ENCODE results near the gene AGPAT2.

The AGPAT2 gene

DNA sequence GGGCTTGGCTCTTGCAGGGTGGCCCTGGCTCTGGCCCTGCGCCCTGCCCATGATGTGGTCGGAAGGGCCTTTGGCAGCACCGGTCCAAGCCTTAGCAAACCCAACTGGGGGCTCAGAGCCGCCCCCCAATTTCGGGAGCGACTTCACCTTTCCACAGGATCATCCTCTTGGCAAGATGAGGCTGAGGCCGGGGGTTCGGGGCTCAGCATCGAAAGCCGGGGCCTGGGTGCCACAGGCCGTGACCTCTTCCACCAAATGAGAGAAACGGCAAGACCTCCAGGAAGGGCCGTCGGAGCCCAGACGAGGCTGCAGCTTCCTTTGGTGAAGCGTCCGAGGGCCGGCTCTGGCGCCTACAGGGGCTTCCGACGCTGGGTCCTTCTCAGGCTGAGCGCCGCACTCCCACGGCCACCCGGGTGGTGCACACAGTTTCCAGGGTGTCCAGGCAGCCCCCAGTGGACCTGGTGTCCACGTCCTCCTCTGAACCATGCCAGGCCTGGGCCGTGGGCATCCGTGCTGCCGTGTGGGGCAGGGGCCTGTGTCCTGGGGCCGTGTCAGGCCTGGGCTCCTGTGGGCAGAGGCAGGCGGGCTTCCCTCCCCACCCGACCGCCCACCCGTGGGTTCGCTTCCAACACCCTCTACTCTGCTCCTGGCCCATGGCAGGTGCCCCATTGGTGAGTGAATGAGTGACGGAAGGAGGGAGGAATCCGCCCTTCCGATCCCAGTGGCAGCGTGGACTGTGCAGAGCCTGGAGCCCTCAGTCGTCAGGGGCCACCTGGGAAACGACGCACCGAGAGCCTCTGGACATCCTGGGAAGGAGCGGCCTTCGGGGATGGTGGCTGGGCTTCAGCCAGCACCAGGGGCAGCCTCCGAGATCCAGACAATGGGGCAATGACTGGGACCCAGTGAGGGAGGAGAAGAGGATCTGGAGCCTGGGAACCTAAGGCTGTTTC lies 5.2 kb upstream of the AGPAT2 start:
- Mint-ChIP-seq H3K4me1 (ENCODE audit: low read depth) (peaks cover 48% of the 10 kb centered on the region), H3K36me3 (ENCODE audit: low read depth) (no peaks in the 10 kb centered on the region), H3K27ac (no peak overlapping the region), H3K4me3 (no peak overlapping the region), H3K27me3 (peaks cover 10% of the 10 kb centered on the region), H3K9me3 (no peaks in the 10 kb centered on the region)
- intact Hi-C loops (cut with micrococcal nuclease) = no loop called here

DNA sequence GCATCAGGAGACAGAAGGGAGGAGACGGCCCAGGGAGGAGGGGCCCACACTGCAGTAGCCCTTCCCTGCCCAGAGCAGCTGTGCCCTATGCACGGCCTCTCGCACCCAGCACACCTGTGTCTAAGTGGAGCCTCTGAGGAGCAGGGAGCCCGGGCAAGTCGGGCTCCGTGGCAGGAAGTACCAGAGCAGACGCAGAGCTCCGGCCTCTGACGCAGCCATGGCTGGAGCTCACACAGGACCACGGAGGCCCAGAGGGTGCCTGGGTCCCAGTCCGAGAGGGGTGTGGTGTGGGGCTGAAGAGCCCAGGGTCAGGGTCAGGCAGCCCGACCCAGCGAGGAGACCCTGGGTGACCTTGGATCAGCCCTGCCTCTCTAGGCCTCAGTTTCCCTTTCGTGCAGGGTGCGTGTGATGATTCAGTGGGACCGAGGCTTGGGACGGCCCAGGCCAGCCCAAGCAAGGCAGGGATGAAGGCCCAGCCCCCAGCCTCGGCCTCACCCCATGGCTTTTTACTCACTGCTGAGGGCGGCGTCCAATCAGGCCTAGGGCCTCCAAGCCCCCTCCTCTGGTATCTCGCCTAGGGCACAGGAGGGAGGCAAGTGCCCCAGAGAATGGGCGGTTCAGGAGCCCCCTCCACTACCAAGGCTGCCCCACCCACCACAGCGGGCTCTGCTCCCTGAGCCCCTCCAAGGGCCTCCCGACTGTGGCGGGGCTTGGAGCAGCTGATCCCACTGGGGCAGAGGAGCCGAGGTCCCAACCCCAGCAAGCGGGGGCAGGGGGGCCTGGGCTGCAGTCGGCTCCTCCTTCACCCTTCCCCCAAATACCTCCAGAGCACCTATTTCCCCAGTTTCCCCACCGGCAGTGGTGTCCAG lies 4.3 kb upstream of the AGPAT2 start:
- peaks cover 10% of the 10 kb centered on the region for H3K27me3 Mint-ChIP-seq
- H3K4me1 Mint-ChIP-seq (ENCODE audit: low read depth) = peaks cover 41% of the 10 kb centered on the region
- H3K9me3 Mint-ChIP-seq = no peaks in the 10 kb centered on the region
- peak overlapping the region; percentile 49 for H3K27ac Mint-ChIP-seq
- peaks cover 1% of the 10 kb centered on the region for H3K36me3 Mint-ChIP-seq (ENCODE audit: low read depth)
- no peak overlapping the region for H3K4me3 Mint-ChIP-seq
- intact Hi-C loops (cut with micrococcal nuclease) = no loop called here

DNA sequence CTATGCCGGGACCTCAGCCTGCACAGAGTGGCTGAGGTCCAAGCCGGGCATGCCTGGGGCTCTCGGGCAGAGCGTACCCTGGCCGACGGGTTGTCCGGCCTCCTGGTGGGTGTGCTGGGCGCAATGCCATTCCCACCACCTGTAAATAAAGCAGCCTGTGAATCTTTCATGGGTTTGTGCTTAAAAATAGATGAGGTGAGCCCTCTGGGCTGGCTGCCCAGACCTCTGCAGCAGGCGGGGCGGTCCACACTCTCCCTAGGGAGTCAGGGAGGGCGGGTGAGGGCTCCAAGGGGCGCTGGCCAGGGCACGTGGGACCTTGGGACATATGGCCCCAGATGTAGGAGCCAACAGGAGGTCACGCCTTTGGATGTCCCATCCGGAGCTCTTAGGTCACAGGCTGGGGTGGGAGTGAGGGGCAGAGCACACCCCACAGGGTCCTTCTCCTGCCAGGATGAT lies 3.6 kb upstream of the AGPAT2 start:
- intact Hi-C loops (cut with micrococcal nuclease) = no loop called here
- Mint-ChIP-seq H3K36me3 (ENCODE audit: low read depth) (peaks cover 8% of the 10 kb centered on the region), H3K9me3 (no peaks in the 10 kb centered on the region), H3K4me1 (ENCODE audit: low read depth) (peaks cover 39% of the 10 kb centered on the region), H3K27me3 (peaks cover 10% of the 10 kb centered on the region), H3K27ac (peak overlapping the region; percentile 49), H3K4me3 (no peak overlapping the region)

DNA sequence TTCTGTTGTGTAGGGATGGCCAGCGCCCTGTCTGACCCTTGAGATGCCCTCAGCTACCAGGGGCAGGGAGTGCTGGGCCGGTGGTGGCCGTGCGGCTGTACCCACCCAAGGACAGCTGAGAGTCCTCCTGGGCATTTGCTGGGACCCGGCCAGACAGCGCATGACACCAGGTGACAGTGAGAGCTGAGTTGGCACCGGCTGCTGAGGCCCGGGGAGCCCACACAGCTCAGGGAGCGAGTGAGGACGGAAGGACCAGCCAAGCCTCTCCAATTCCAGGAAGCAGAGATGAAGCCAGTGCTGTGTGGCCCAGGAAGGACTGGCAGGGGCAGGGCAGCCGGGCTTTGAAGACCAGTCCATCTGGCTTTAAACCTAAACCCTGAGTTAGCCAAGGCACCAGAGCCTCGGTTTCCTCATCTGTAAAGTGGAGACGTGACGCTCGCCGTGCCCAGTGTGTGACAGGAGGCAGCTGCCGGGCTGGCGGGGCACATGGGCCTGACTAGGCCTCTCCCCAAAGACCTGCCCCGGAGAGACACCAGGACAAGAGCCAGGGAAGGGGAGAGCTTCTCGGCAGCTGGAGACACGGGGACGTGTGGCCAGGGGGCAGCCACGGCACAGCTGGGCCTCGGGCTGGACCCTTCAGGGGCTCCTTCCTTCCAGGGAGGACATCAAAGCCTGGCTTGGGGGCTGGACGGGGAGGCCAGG lies 3.0 kb upstream of the AGPAT2 start:
- Mint-ChIP-seq H3K9me3 (no peaks in the 10 kb centered on the region), H3K4me3 (no peak overlapping the region), H3K27ac (no peak overlapping the region), H3K36me3 (ENCODE audit: low read depth) (peaks cover 12% of the 10 kb centered on the region), H3K4me1 (ENCODE audit: low read depth) (peaks cover 44% of the 10 kb centered on the region), H3K27me3 (peaks cover 10% of the 10 kb centered on the region)
- intact Hi-C loops (cut with micrococcal nuclease) = no loop called here

DNA sequence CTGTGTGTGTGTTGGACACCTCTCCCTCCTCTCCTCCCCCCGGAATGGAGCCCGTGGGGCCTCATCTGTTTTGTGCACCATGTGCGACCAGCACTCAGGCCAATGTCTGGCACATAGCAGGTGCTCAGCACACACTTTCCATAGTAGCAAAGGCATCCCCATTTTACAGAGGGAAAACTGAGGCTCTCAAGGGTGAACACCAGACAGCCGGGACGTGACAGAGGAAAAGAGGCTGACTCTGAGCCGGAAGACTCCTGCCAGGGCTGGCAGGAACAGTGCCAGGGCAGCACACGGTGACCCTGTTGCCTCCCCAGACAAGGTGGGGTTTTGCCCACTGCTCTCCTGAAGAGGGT lies 1.8 kb upstream of the AGPAT2 start:
- Mint-ChIP-seq H3K9me3 (no peaks in the 10 kb centered on the region), H3K36me3 (ENCODE audit: low read depth) (peaks cover 12% of the 10 kb centered on the region), H3K4me1 (ENCODE audit: low read depth) (peaks cover 50% of the 10 kb centered on the region), H3K4me3 (no peak overlapping the region), H3K27me3 (peaks cover 9% of the 10 kb centered on the region), H3K27ac (peak overlapping the region; percentile 82)
- intact Hi-C loops (cut with micrococcal nuclease) = loop anchor here (5.0 kb wide), 1 partner anchor 38 kb away; no protein-coding TSS in a partner anchor

DNA sequence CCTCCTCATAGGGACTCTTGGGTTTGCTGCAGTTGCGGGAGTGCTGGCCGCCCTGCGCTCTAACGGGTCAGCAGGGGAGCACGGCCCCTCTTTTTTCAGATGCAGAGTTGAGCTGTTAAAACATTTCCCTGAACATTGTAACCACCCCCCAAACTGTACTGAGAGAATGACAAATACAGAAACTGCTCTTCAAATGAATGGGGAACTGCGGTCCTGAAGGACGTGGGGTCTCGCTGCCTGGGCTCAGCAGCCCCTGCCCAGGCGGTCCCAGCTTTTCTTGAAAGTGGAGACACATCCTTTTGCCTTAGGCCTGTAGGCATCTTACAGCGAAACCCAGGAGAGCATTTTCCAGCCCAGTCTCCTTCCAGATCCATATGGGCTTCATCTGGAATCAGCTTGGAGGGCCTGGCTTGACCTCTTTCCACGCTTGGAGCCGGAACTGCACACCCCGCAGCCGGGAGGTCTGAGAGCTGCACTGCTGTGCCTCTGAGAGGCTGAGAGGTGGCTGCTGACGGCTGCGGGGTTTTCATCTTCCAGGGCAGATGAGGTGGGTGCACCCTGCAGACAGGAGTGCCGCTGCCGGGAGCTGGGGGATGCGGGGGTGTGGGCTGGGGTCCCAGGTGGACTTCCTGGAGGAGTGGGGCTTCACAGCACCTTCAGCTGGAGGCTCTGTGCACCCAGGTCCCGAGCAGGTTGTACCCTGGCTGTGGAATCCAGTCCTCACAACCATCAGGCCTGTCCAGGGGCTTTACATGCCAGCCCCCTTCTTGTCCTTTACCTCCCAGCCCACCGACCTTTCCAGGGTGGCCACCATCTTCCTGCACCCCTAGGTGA lies 1.2 kb upstream of the AGPAT2 start:
- no peaks in the 10 kb centered on the region for H3K9me3 Mint-ChIP-seq
- intact Hi-C loops (cut with micrococcal nuclease) = loop anchor here (5.0 kb wide), 1 partner anchor 39 kb away; no protein-coding TSS in a partner anchor
- peaks cover 9% of the 10 kb centered on the region for H3K27me3 Mint-ChIP-seq
- H3K4me3 Mint-ChIP-seq = peak overlapping the region; percentile 44
- peaks cover 17% of the 10 kb centered on the region for H3K36me3 Mint-ChIP-seq (ENCODE audit: low read depth)
- H3K4me1 Mint-ChIP-seq (ENCODE audit: low read depth) = peaks cover 49% of the 10 kb centered on the region
- H3K27ac Mint-ChIP-seq = peak overlapping the region; percentile 82

DNA sequence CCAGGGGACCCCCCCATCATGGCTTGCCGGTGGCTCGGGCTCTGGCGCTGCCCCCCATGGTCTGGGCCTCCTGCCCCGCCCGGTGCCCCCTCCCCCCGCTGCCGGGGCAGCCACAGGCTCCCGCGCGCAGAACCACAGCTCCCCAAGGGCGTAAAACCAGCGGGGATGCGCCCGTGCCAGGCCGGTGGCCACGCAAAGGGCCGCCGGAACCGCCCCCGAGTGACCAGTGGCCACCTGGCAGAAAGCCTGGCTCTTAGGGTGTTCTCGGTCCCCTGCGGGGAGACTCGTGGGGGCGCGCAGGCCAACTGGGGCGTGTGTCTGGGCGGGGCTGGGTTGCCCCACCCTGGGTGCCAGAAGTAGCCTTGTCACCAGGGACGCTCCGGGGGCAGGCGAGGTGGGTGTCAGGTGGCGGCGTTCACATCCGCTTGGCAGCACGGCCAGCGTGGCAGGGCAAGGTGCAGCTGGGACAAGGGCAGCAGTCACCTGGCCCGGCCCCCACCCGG lies 515 bp upstream of the AGPAT2 start:
- intact Hi-C loops (cut with micrococcal nuclease) = loop anchor here (5.0 kb wide), 1 partner anchor 40 kb away; no protein-coding TSS in a partner anchor
- peak overlapping the region; percentile 82 for H3K27ac Mint-ChIP-seq
- peaks cover 6% of the 10 kb centered on the region for H3K27me3 Mint-ChIP-seq
- H3K36me3 Mint-ChIP-seq (ENCODE audit: low read depth) = peaks cover 24% of the 10 kb centered on the region
- H3K9me3 Mint-ChIP-seq = no peaks in the 10 kb centered on the region
- H3K4me3 Mint-ChIP-seq = peak overlapping the region; percentile 44
- H3K4me1 Mint-ChIP-seq (ENCODE audit: low read depth) = peaks cover 52% of the 10 kb centered on the region

DNA sequence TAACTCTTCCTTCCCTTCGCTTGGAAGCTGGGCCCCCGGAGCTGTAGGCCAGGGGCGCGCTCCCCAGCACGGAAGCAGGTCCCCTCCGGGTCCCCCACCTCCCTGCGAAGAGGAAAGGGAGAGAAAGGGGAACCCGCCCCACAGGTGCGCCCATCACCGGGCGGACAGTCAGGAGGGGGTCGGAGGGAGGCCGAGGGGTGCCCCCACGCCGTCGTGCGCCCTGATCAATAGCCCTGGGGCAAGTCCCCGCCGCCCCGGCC lies 793 bp downstream of the AGPAT2 start:
- Mint-ChIP-seq H3K27me3 (peaks cover 6% of the 10 kb centered on the region), H3K9me3 (no peaks in the 10 kb centered on the region), H3K27ac (peak overlapping the region; percentile 82), H3K4me1 (ENCODE audit: low read depth) (peaks cover 61% of the 10 kb centered on the region), H3K36me3 (ENCODE audit: low read depth) (peaks cover 26% of the 10 kb centered on the region), H3K4me3 (peak overlapping the region; percentile 83)
- intact Hi-C loops (cut with micrococcal nuclease) = loop anchor here (5.0 kb wide), 1 partner anchor 41 kb away; no protein-coding TSS in a partner anchor

DNA sequence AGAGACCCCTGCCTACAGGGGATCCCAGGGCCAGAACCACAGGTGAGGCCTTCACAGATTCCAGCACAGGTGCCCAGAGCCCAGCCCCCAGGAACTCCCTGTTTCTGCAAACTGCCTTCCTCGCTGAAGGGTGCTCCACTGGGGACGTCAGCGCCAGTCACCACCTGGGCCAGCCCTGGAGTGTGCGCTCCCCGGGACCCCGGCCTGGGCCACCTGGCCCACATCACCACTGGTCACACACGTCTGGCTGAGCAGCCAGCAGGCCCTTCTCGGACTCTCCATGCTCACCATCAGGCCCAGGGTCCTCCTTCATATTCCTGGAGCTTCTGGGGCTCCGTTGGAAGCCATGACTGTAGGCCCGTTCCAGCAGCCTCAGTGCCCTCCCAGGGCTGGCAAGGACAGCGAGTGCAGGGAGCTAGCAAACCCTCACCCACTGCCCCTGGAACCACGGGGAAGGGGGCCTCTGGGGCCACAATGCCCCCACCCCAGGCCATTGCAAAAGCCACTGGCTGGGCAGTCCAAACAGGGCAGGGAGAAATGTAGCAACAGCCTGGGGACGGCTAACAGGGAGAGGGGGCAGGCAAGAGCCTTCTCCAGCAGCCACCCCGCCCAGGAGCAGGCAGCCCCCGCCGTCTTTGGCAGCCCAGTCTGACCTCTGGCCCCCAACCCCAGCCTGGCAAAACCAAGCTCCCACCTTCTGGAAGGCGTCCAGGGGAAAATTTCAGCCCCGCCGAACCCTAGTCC lies 1.3 kb downstream of the AGPAT2 start:
- peak overlapping the region; percentile 82 for H3K27ac Mint-ChIP-seq
- H3K4me3 Mint-ChIP-seq = peak overlapping the region; percentile 83
- H3K9me3 Mint-ChIP-seq = no peaks in the 10 kb centered on the region
- intact Hi-C loops (cut with micrococcal nuclease) = loop anchor here (5.0 kb wide), 1 partner anchor 41 kb away; no protein-coding TSS in a partner anchor
- peaks cover 4% of the 10 kb centered on the region for H3K27me3 Mint-ChIP-seq
- H3K36me3 Mint-ChIP-seq (ENCODE audit: low read depth) = peaks cover 31% of the 10 kb centered on the region
- H3K4me1 Mint-ChIP-seq (ENCODE audit: low read depth) = peaks cover 66% of the 10 kb centered on the region

DNA sequence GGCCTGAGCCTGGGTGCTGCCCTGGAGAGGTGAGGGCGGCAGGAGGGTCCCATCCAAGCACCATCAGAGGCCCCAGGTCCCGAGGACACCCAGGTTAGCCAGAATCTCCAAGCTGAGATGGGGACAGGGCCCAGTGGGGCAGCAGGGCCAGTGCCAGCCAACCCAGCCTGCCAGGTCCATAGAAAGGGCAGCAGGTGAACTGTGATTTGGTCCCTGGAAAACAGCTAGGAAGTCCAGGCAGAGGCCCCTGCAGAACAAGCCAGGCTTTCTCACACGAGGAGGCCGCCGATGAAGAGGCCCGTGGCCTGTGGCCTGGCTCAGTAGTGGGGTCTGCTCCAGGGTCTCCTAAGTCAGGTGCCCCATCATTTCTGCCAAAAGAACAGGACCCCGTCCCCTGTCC lies 2.0 kb downstream of the AGPAT2 start:
- intact Hi-C loops (cut with micrococcal nuclease) = loop anchor here (5.0 kb wide), 1 partner anchor 42 kb away; no protein-coding TSS in a partner anchor
- H3K9me3 Mint-ChIP-seq = no peaks in the 10 kb centered on the region
- no peak overlapping the region for H3K27ac Mint-ChIP-seq
- H3K27me3 Mint-ChIP-seq = peaks cover 4% of the 10 kb centered on the region
- H3K4me1 Mint-ChIP-seq (ENCODE audit: low read depth) = peaks cover 68% of the 10 kb centered on the region
- peaks cover 34% of the 10 kb centered on the region for H3K36me3 Mint-ChIP-seq (ENCODE audit: low read depth)
- peak overlapping the region; percentile 83 for H3K4me3 Mint-ChIP-seq

DNA sequence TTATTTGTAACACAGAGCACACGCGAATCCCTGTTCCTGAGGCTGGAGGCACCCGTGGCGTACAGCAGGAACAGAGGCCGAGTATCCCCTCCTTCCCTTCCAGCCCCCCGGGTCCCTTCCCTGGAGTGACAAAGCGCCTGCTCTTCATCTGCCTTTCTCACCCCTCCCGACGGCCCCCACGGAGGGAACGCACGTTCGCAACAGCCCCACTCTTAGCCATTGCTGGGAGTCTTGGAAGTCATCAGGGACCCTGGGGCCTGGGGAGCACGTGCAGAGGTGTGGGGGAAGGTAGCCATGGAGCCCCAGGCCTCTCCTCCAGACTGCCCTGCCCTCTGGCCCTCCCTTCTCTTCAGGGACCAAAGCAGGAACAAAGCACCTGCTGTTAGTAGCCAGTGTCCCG lies 2.5 kb downstream of the AGPAT2 start:
- Mint-ChIP-seq H3K4me1 (ENCODE audit: low read depth) (peaks cover 72% of the 10 kb centered on the region), H3K27ac (no peak overlapping the region), H3K36me3 (ENCODE audit: low read depth) (peaks cover 34% of the 10 kb centered on the region), H3K4me3 (no peak overlapping the region), H3K9me3 (no peaks in the 10 kb centered on the region), H3K27me3 (no peaks in the 10 kb centered on the region)
- intact Hi-C loops (cut with micrococcal nuclease) = loop anchor here (5.0 kb wide), 1 partner anchor 43 kb away; no protein-coding TSS in a partner anchor

DNA sequence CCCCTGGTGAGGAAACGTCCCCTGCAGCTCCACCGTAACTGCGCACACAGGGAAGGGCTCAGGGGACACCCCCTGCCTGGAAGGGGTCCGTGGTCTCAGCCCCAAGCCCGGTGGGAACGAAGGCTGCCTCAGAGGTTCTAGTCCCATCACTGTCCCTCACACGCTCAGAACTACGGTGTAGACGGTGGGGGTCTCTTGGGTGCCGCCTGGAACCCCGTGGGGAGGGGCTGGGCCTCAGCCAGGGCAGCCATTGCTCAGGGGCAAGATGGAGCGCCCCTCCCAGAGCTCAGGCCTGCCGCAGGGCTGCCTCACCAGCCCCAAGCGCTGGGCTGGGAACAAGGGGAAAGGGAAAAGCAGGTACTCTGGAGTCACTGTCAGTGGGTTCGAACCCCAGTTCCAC lies 2.9 kb downstream of the AGPAT2 start:
- Mint-ChIP-seq H3K27ac (no peak overlapping the region), H3K27me3 (no peaks in the 10 kb centered on the region), H3K4me3 (no peak overlapping the region), H3K4me1 (ENCODE audit: low read depth) (peaks cover 75% of the 10 kb centered on the region), H3K36me3 (ENCODE audit: low read depth) (peaks cover 36% of the 10 kb centered on the region), H3K9me3 (no peaks in the 10 kb centered on the region)
- intact Hi-C loops (cut with micrococcal nuclease) = no loop called here

Measured in dendritic cell treated with granulocyte-macrophage colony-stimulating factor and Interleukin-4, amounts not matched to agents 40 ng/mL and 50 ng/mL, for 4 days (primary cell).